Retinal pigment epithelial cell (primary cell): Measurements from ENCODE around the gene L3MBTL4.
"Not testable (repeated sequence)": the region's sequence is repeated elsewhere in the genome, so short reads cannot be mapped to it uniquely, and the experiment has no call there.

Experiments used
- DNase-seq: peaks from one replicate; pipeline ENCODE4 v3.0.0-alpha.2; 2010; ENCODE audit warnings: low read depth
- H3K4me3 ChIP-seq: 2 replicates; pipeline ENCODE4 v1.5.1; 2011; ENCODE audit warnings: mild to moderate bottlenecking, low read length, control low read depth, moderate library complexity
- CTCF ChIP-seq: conservative IDR thresholded peaks from 2 replicates; pipeline ENCODE4 v1.5.1; 2011; ENCODE audit warnings: low read depth, low read length, control low read depth, inconsistent platforms

Gene L3MBTL4

GRCh38 chr18:6203791-6204190, 210.9 kb downstream of the L3MBTL4 start:
- DNase-seq = no peak
- TF ChIP-seq CTCF = no peak
- no peak overlapping the region for H3K4me3 ChIP-seq

- no peak overlapping the region for H3K4me3 ChIP-seq
- TF ChIP-seq CTCF = no peak
- no peak for DNase-seq
Measured at GRCh38 chr18:6202861-6203260, 211.8 kb downstream of the L3MBTL4 start.

GRCh38 chr18:6200204-6200774, 214.4 kb downstream of the L3MBTL4 start:
- no peak overlapping the region for H3K4me3 ChIP-seq
- no peak for DNase-seq
- no peak for TF ChIP-seq CTCF

GRCh38 chr18:6199777-6200176, 214.9 kb downstream of the L3MBTL4 start:
- no peak overlapping the region for H3K4me3 ChIP-seq
- no peak for DNase-seq
- TF ChIP-seq CTCF = no peak

- TF ChIP-seq CTCF = no peak
- DNase-seq = no peak
- H3K4me3 ChIP-seq = no peak overlapping the region
Measured at GRCh38 chr18:6198585-6198984, 216.1 kb downstream of the L3MBTL4 start.

- no peak for TF ChIP-seq CTCF
- DNase-seq = no peak
- H3K4me3 ChIP-seq = no peak overlapping the region
Measured at GRCh38 chr18:6194640-6195039, 220.1 kb downstream of the L3MBTL4 start.

GRCh38 chr18:6185782-6186181, 228.9 kb downstream of the L3MBTL4 start:
- not testable (repeated sequence) for H3K4me3 ChIP-seq, DNase-seq
